Ovary (tissue), 9 donors: ENCODE data around the gene B4GALT3. TPM values are rescaled to one million over a fixed set of nuclear protein-coding genes. Genes with fewer than 3 reads are reported as not detected.

Source experiments
- DNase-seq, 5 donors: peaks; one replicate each; pipeline ENCODE4 v3.0.0-alpha.2; 2019 to 2020
- H3K27ac ChIP-seq, 2 donors: fragments of 200-600 bp; one replicate each; pipeline versions ENCODE4 v1.5.1 to v1.8.0; 2019 to 2022
- H3K27me3 ChIP-seq: fragments of 200-600 bp; one replicate; pipeline ENCODE4 v1.8.0; 2022
- H3K36me3 ChIP-seq: fragments of 200-600 bp; sonication (generic); one replicate; pipeline ENCODE4 v1.5.1; 2019
- H3K4me1 ChIP-seq: one replicate; pipeline ENCODE4 v1.8.1; 2013; ENCODE audit warnings: mild to moderate bottlenecking, moderate library complexity; ENCODE audit not compliant: insufficient read depth
- H3K4me3 ChIP-seq: fragments of 200-600 bp; sonication (generic); one replicate; pipeline ENCODE4 v1.5.1; 2017
- H3K9me3 ChIP-seq, 2 donors: fragments of 200-600 bp in 1 of 2; sonication (generic) in 1 of 2; one replicate each; pipeline versions ENCODE4 v1.5.1 to v1.8.1; 2013 to 2019; ENCODE audit warnings: mild to moderate bottlenecking in 1 of 2, moderate library complexity in 1 of 2
- EP300 ChIP-seq: sonication (generic); formaldehyde crosslinking; IDR thresholded peaks from one replicate; pipeline ENCODE4 v1.6.1; 2017; ENCODE audit warnings: antibody characterized with exemption
- POLR2A ChIP-seq: fragments of 450-650 bp; IDR thresholded peaks from one replicate; pipeline ENCODE4 v1.6.1; 2017; ENCODE audit warnings: antibody characterized with exemption, mild to moderate bottlenecking, moderate library complexity
- WGBS, 3 donors: extraction: QIAGEN DNeasy Blood & Tissue Kit in 1 of 3; methylation state at CpG; one replicate each; pipeline versions ENCODE4 v1.1.5 to v1.1.7; 2013 to 2017; 5-methylcytosine and 5-hydroxymethylcytosine counted together
- intact Hi-C, 4 donors: fragments of 100-400 bp; cut with DNase I; formaldehyde crosslinking; loops; one replicate each; pipeline versions ENCODE4 v1.11.0 to v1.15.1; 2022 to 2023
- polyA plus RNA-seq, 2 donors: library from polyadenylated mRNA; stranded (reverse); fragments of 200-250 nt in 1 of 2; fragments of 350-450 nt in 1 of 2; fragmentation: Illumina TruSeq in 1 of 2; extraction: RNeasy Lipid Tissue Mini Kit (QIAGEN cat#74804) in 1 of 2; gene quantifications; one replicate each; pipeline ENCODE4 v1.2.3, GENCODE V29; 2013 to 2014
- total RNA-seq, 7 donors: library from RNA; depleted of rRNA in 2 of 7; stranded (reverse); fragments of >200 nt in 2 of 7; fragmentation: NEBNext Ultra II Directional in 3 of 7; extraction: Animal tissue kit (Norgen Biotek cat#: 25700) in 3 of 7; gene quantifications; one replicate each; pipeline versions ENCODE4 v1.1.0 to v1.2.4, GENCODE V29; 2016 to 2023
- TF ChIP-seq, protein P1 (sequence below), 3 donors: fragments of 450-650 bp in 2 of 3; fragments of 200-600 bp in 1 of 3; IDR thresholded peaks; one replicate each; pipeline versions ENCODE4 v1.5.1 to v1.8.0; 2016 to 2022; ENCODE audit warnings: antibody characterized with exemption in 3 of 3, mild to moderate bottlenecking in 1 of 3
- donor health status: DM: no; HTN: no; CAD: no; lungs with moderate emphysema.
- donor health status: DM: no; HTN: no; CAD: no.
- donor health status: Bipolar disorder and iron deficiency.
- donor health status: DM: yes; HTN: yes; CAD: no.
- donor health status: DM: no; HTN: no; CAD: no.
- donor health status: DM: yes; HTN: yes; CAD: no.

B4GALT3 gene
- total and polyA plus RNA-seq, 9 donors: 23.1 to 44.0 (median 28.8) TPM

GRCh38 chr1:161171191-161171590 is 6.1 kb downstream of the B4GALT3 start:
- peaks cover 5% of the 10 kb centered on the region for H3K4me1 ChIP-seq
- peak in 1 of 5 donors; percentile 13 for DNase-seq
- intact Hi-C loops: no loop called here
- TF ChIP-seq EP300: no peak
- TF ChIP-seq, protein P1, sequence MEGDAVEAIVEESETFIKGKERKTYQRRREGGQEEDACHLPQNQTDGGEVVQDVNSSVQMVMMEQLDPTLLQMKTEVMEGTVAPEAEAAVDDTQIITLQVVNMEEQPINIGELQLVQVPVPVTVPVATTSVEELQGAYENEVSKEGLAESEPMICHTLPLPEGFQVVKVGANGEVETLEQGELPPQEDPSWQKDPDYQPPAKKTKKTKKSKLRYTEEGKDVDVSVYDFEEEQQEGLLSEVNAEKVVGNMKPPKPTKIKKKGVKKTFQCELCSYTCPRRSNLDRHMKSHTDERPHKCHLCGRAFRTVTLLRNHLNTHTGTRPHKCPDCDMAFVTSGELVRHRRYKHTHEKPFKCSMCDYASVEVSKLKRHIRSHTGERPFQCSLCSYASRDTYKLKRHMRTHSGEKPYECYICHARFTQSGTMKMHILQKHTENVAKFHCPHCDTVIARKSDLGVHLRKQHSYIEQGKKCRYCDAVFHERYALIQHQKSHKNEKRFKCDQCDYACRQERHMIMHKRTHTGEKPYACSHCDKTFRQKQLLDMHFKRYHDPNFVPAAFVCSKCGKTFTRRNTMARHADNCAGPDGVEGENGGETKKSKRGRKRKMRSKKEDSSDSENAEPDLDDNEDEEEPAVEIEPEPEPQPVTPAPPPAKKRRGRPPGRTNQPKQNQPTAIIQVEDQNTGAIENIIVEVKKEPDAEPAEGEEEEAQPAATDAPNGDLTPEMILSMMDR (IDR thresholded peaks at IDR 0.05): no peak
- no peak for TF ChIP-seq POLR2A
- no peak overlapping the region for H3K4me3 ChIP-seq
- no peaks in the 10 kb centered on the region for H3K9me3 ChIP-seq
- H3K27me3 ChIP-seq: no peaks in the 10 kb centered on the region
- H3K27ac ChIP-seq: no peak overlapping the region
- H3K36me3 ChIP-seq: no peaks in the 10 kb centered on the region
- 50 to 53% (median 53%) methylated on average over 5 of the region's 5 CpGs for WGBS, 3 donors

GRCh38 chr1:161168906-161169305 is 8.4 kb downstream of the B4GALT3 start:
- TF ChIP-seq, protein P1 (IDR thresholded peaks at IDR 0.05): no peak
- TF ChIP-seq POLR2A (no peak), EP300 (no peak)
- no peaks in the 10 kb centered on the region for H3K36me3 ChIP-seq

GRCh38 chr1:161166669-161167548 is 10.4 kb downstream of the B4GALT3 start:
- TF ChIP-seq EP300: no peak
- TF ChIP-seq POLR2A: no peak
- TF ChIP-seq, protein P1 (IDR thresholded peaks at IDR 0.05): no peak
- Histone ChIP-seq H3K4me3 (peak overlapping the region; percentile 93), H3K36me3 (no peaks in the 10 kb centered on the region), H3K27me3 (no peaks in the 10 kb centered on the region), H3K27ac (peak overlapping the region; percentile 73 to 79), H3K9me3 (no peaks in the 10 kb centered on the region), H3K4me1 (peaks cover 4% of the 10 kb centered on the region)
- 5 to 7% (median 5%) methylated on average over 33 of the region's 33 CpGs for WGBS, 3 donors
- peak in 1 of 5 donors; percentile 55 for DNase-seq
- intact Hi-C loops: no loop called here

More at GRCh38 chr1:161168906-161169305, 8.4 kb downstream of the B4GALT3 start:
- no peak for DNase-seq
- H3K27me3 ChIP-seq: no peaks in the 10 kb centered on the region
- no peak overlapping the region for H3K27ac ChIP-seq
- WGBS, 3 donors: 89 to 91% (median 90%) methylated on average over 9 of the region's 9 CpGs
- H3K9me3 ChIP-seq: no peaks in the 10 kb centered on the region
- peaks cover 4% of the 10 kb centered on the region for H3K4me1 ChIP-seq
- no peak overlapping the region for H3K4me3 ChIP-seq
- intact Hi-C loops: no loop called here

DNA sequence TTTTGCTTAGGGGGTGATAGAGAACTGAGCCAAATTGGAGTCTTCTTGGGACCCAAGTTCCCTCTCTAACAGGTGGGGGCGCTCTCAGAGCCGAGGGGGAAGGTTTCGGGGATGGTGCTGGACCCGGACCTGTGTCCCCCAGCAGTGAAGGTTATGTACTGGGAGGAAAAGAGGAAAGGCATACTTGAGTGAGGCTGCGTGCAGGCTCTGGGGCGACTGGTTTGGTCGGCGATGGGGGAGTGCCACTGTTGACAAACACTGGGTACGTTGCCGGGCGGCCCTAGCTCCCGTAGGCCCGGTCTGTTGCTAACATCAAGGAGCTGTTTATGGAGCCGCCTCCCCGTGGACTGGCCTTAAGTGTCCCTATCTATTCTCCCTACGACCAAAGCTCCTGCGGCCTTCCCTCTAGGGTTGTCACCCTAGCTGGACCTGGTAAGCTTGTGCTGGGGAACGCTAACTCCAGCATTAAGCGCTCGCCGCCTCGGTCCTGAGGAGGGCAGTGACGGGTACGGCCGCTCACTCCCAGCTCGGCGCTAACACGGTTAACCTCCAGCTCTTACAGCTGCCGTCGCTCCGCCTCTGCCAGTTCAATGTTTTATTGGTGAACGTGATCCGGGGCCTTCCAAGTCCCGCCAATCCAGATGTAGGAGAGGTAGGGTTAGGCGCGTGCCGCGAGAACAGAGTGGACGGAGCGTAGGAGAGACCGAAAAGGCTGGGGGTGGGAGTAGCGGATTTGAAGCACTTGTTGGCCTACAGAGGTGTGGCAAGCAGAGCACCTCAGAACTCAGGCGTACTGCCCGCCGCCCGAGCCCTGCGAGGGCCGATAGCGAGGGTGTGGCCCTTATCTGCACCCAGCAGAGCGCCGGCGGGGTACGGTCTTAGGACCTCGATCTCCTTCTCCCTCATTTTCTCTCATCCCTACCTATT is 11.3 kb downstream of the B4GALT3 start, which contains the start of gene PPOX:
Gene PPOX, plus strand, starts transcription at position 685 of the 927 bp plus-strand sequence. CDS start 422 bp downstream, outside the sequence.
- peak; percentile 91 to 96 (median 93) for DNase-seq
- intact Hi-C loops: no loop called here
- TF ChIP-seq POLR2A: peak; percentile 76
- no peak for TF ChIP-seq EP300
- TF ChIP-seq, protein P1 (IDR thresholded peaks at IDR 0.05): peak; percentile 30 to 36 (median 36)
- H3K36me3 ChIP-seq: no peaks in the 10 kb centered on the region
- H3K4me1 ChIP-seq: peaks cover 4% of the 10 kb centered on the region
- peak within 1 kb of the TSS; percentile 73 to 79 for H3K27ac ChIP-seq
- H3K4me3 ChIP-seq: peak within 1 kb of the TSS; percentile 93
- H3K9me3 ChIP-seq: no peaks in the 10 kb centered on the region
- WGBS, 3 donors: 0 to 1% (median 0%) methylated on average over 47 to 54 of the region's 54 CpGs
- no peaks in the 10 kb centered on the region for H3K27me3 ChIP-seq
